GM03348 (cell line): Measurements from ENCODE around the gene KLHL29.
"Not testable (repeated sequence)": the region's sequence is repeated elsewhere in the genome, so short reads cannot be mapped to it uniquely, and the experiment has no call there.

Source experiments
- DNase-seq: peaks from one replicate; pipeline ENCODE4 v3.0.0; 2012; ENCODE audit warnings: low spot score

KLHL29 gene

GRCh38 chr2:23384551-23385343 lies at the start of gene KLHL29:
TSS of gene KLHL29 (plus strand) at chr2:23385179. CDS start at chr2:23562197, 177,018 bp downstream.
- peak; percentile 99 for DNase-seq

- no peak for DNase-seq
Measured at GRCh38 chr2:23335550-23335949, 49.4 kb upstream of the KLHL29 start.

GRCh38 chr2:23342075-23342474 lies 42.9 kb upstream of the KLHL29 start:
- no peak for DNase-seq

GRCh38 chr2:23346029-23346428 lies 39.0 kb upstream of the KLHL29 start:
- no peak for DNase-seq

- no peak for DNase-seq
Measured at GRCh38 chr2:23346781-23347180, 38.2 kb upstream of the KLHL29 start.

- no peak for DNase-seq
Measured at GRCh38 chr2:23347471-23348092, 37.4 kb upstream of the KLHL29 start.

- not testable (repeated sequence) for DNase-seq
Measured at GRCh38 chr2:23348093-23348481, 36.9 kb upstream of the KLHL29 start.

- no peak for DNase-seq
Measured at GRCh38 chr2:23349508-23349907, 35.5 kb upstream of the KLHL29 start.

- no peak for DNase-seq
Measured at GRCh38 chr2:23350041-23350791, 34.8 kb upstream of the KLHL29 start.

- no peak for DNase-seq
Measured at GRCh38 chr2:23350792-23351355, 34.1 kb upstream of the KLHL29 start.

GRCh38 chr2:23351388-23352141 lies 33.4 kb upstream of the KLHL29 start:
- peak; percentile 96 for DNase-seq

GRCh38 chr2:23354554-23354953 lies 30.4 kb upstream of the KLHL29 start:
- DNase-seq = no peak

GRCh38 chr2:23355001-23355400 lies 30.0 kb upstream of the KLHL29 start:
- no peak for DNase-seq

- no peak for DNase-seq
Measured at GRCh38 chr2:23356711-23357110, 28.3 kb upstream of the KLHL29 start.

GRCh38 chr2:23359631-23360567 lies 25.1 kb upstream of the KLHL29 start:
- DNase-seq = no peak

- DNase-seq = no peak
Measured at GRCh38 chr2:23360571-23361125, 24.3 kb upstream of the KLHL29 start.

GRCh38 chr2:23361152-23361551 lies 23.8 kb upstream of the KLHL29 start:
- no peak for DNase-seq

- DNase-seq = no peak
Measured at GRCh38 chr2:23363268-23363667, 21.7 kb upstream of the KLHL29 start.

GRCh38 chr2:23363831-23364230 lies 21.1 kb upstream of the KLHL29 start:
- no peak for DNase-seq

- DNase-seq = no peak
Measured at GRCh38 chr2:23366720-23367119, 18.3 kb upstream of the KLHL29 start.
